Measurements from ENCODE around the gene FAM184B. TPM values are rescaled to one million over a fixed set of nuclear protein-coding genes. Genes with fewer than 3 reads are reported as not detected.

The FAM184B gene
- total RNA-seq, 1 donor from 2014 or later: not detected

DNA sequence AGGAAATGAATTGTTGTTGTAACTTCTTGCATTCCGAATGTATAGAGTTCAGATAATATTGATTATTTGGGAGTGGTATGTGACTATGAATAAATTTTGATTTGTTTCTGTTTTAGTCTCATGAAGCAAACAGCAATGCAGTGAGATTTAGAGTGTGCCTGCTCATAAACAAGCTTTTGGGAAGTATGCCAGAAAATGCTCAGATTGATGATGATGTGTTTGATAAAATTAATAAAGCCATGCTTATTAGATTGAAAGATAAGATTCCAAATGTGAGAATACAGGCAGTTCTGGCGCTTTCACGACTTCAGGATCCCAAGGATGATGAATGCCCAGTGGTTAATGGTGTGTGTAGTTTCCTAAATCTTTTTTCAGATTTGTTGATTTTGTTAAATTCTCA lies 31.4 kb upstream of the FAM184B start:
- Histone ChIP-seq H3K27me3 (no peaks in the 10 kb centered on the region), H3K4me1 (peaks cover 9 to 19% of the 10 kb centered on the region in 2 donors), H3K9me3 (no peaks in the 10 kb centered on the region), H3K4me3 (no peak overlapping the region), H3K27ac (no peak overlapping the region), H3K36me3 (no peaks in the 10 kb centered on the region)
- DNase-seq (ENCODE audit: low spot score in 2 of 2): no peak
- intact Hi-C loops (cut with DNase I): loop anchor here (5.0 kb wide), 1 partner anchor 1580 kb away; no protein-coding TSS in a partner anchor
- TF ChIP-seq, protein P1, sequence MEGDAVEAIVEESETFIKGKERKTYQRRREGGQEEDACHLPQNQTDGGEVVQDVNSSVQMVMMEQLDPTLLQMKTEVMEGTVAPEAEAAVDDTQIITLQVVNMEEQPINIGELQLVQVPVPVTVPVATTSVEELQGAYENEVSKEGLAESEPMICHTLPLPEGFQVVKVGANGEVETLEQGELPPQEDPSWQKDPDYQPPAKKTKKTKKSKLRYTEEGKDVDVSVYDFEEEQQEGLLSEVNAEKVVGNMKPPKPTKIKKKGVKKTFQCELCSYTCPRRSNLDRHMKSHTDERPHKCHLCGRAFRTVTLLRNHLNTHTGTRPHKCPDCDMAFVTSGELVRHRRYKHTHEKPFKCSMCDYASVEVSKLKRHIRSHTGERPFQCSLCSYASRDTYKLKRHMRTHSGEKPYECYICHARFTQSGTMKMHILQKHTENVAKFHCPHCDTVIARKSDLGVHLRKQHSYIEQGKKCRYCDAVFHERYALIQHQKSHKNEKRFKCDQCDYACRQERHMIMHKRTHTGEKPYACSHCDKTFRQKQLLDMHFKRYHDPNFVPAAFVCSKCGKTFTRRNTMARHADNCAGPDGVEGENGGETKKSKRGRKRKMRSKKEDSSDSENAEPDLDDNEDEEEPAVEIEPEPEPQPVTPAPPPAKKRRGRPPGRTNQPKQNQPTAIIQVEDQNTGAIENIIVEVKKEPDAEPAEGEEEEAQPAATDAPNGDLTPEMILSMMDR (IDR thresholded peaks at IDR 0.05): no peak

DNA sequence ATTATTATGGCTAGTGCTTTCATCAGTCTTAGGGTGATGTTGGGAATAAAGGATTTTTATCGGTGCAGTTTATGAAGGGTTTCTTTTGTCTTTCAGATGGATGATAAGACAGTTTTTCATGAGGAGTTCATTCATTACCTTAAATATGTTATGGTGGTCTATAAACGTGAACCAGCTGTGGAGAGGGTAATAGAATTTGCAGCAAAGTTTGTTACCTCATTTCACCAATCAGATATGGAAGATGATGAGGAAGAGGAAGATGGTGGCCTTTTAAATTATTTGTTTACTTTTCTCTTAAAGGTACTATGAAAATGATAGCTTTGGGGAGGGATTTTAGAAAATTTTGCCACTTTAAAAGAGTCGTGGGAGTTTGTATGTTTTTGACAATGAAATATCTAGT lies 30.7 kb upstream of the FAM184B start:
- intact Hi-C loops (cut with DNase I): loop anchor here (5.0 kb wide), 1 partner anchor 1580 kb away; no protein-coding TSS in a partner anchor
- TF ChIP-seq, protein P1 (IDR thresholded peaks at IDR 0.05): no peak
- H3K4me1 ChIP-seq: peaks cover 9 to 24% of the 10 kb centered on the region in 2 donors
- no peak overlapping the region for H3K4me3 ChIP-seq
- H3K36me3 ChIP-seq: no peaks in the 10 kb centered on the region
- no peaks in the 10 kb centered on the region for H3K27me3 ChIP-seq
- H3K27ac ChIP-seq: no peak overlapping the region
- DNase-seq (ENCODE audit: low spot score in 2 of 2): no peak
- H3K9me3 ChIP-seq: no peaks in the 10 kb centered on the region

DNA sequence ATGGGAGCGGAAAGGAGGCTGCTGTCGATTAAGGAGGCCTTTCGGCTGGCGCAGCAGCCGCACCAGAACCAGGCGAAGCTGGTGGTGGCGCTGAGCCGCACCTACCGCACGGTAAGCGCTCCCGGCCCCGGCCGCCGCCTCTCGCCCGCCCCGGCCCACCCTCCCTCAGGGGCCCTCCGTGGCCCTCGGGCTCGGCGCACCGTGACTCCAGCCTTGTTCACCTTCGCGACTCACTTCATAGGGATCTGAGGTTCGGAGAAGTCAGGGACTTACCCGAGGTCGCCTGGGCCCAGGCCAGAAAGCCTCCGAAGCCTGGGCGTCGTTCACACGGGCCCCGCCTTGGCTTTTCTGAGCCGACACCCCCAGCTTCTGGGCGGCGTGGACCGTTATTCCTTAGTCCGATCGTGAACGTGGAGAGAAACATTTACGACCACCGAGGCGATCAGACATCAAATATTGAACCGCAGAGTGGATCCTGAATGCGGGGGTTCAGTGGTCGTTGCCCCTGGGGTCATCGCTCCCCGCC lies 29.7 kb upstream of the FAM184B start:
- Histone ChIP-seq H3K4me3 (peak overlapping the region; percentile 72 to 83), H3K4me1 (peaks cover 9 to 26% of the 10 kb centered on the region in 2 donors), H3K9me3 (no peaks in the 10 kb centered on the region), H3K36me3 (no peaks in the 10 kb centered on the region), H3K27ac (no peak overlapping the region), H3K27me3 (no peaks in the 10 kb centered on the region)
- intact Hi-C loops (cut with DNase I): loop anchor here (2.0 to 5.0 kb wide), 2 partner anchors 196 to 1579 kb away; partner anchors contain the start of gene MED28
- DNase-seq (ENCODE audit: low spot score in 2 of 2): peak in 1 of 2 donors; percentile 64
- TF ChIP-seq, protein P1 (IDR thresholded peaks at IDR 0.05): no peak

DNA sequence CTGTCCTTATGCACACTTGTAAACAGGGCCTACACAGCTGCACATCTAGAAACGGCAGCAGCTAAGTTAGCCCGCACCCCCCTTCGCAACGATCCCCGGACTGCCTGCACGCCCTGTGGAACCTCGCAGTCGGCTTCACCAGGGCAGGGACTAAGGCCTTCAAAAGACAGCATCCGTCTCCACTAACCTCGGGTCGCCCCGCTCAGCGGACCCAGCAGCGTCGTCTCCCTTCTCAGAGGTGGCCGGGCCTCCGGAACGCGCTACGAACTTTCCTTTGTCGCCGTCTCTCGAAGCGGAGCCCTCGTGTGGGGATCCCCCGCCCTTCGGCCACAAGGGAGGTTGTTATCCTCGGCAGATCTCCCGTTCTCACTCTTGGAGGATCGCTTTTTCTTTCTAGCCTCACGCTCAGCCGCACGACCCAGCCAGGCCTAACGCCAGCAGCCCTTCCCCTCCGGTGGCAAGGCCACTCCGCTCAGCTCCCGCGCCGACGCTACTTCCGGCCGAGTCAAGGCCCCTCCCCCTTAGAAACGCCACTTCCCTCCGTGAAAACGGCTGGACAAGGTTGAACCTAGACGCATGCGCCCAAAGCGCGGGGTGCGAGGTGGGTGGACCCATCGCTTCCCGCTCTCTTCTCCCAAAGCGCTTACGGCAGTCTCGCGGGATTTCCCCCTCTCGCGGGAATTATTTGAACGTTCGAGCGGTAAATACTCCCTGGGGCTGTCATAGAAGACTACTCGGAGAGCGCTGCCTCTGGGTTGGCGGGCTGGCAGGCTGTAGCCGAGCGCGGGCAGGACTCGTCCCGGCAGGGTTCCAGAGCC lies 29.0 kb upstream of the FAM184B start, which contains the start of the genes DCAF16 and NCAPG:
Gene DCAF16 (minus strand): TSS at position 498 of the 818 bp plus-strand sequence. CDS start 6,616 bp downstream, outside the sequence.
Gene NCAPG (plus strand): TSS at position 720 of the 818 bp plus-strand sequence. CDS start 99 bp downstream, outside the sequence.
- Histone ChIP-seq H3K4me3 (peak within 1 kb of the TSS; percentile 72 to 83), H3K4me1 (peaks cover 9 to 26% of the 10 kb centered on the region in 2 donors), H3K27ac (peak within 1 kb of the TSS; percentile 91 to 94), H3K36me3 (no peaks in the 10 kb centered on the region), H3K9me3 (no peaks in the 10 kb centered on the region), H3K27me3 (no peaks in the 10 kb centered on the region)
- TF ChIP-seq, protein P1 (IDR thresholded peaks at IDR 0.05): no peak
- peak; percentile 95 to 100 for DNase-seq (ENCODE audit: low spot score in 2 of 2)
- intact Hi-C loops (cut with DNase I): loop anchor here (1.0 to 5.0 kb wide), 5 partner anchors 196 to 1578 kb away; partner anchors contain the start of genes LAP3 and MED28

DNA sequence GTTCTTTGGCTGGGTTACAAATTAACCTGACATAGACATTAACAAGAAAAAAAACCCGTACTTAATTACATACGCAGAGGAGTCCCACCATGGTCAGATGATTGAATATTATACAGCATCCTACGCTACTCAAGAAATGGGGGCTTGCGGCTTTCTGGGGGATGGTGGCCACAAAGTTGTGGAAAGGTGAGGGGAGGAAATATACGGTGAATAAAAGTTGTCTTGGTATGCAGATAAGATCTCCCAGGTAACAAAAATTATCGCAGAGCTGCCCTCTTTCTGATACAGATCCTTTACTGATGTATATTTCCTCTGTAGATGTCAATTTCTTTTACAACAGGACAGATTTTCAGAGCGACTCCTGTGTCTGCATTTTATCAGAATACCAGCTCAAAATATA lies 28.2 kb upstream of the FAM184B start:
- DNase-seq (ENCODE audit: low spot score in 2 of 2): no peak
- TF ChIP-seq, protein P1 (IDR thresholded peaks at IDR 0.05): no peak
- Histone ChIP-seq H3K4me1 (peaks cover 9 to 26% of the 10 kb centered on the region in 2 donors), H3K27me3 (no peaks in the 10 kb centered on the region), H3K4me3 (peak overlapping the region; percentile 72 to 83), H3K36me3 (peaks cover 0 to under 1% of the 10 kb centered on the region in 2 donors), H3K27ac (peak overlapping the region; percentile 91 to 94), H3K9me3 (no peaks in the 10 kb centered on the region)
- intact Hi-C loops (cut with DNase I): loop anchor here (1.0 to 5.0 kb wide), 5 partner anchors 195 to 1577 kb away; partner anchors contain the start of genes LAP3 and MED28

Measured in ascending aorta (tissue), 2 donors.